HCT116 (cell line): ENCODE measurements around the gene KYNU. TPM values are rescaled to one million over a fixed set of nuclear protein-coding genes. Genes with fewer than 3 reads are reported as not detected.

Experiments
- ATAC-seq: fragments of 200-7000 bp; cut with Tn5 transposase; 2 replicates; pipeline ENCODE4 v1.9.1; 2020; ENCODE audit warnings: mild to moderate bottlenecking, moderate library complexity
- BruUV-seq: library from RNA; stranded (reverse); fragments of 400-500 nt; replicated peaks from 2 replicates; lab custom pipeline; 2021; lab: Mats Ljungman, UMichigan
- CTCF ChIA-PET: fragments of 300-600 bp; sonication (Branson Sonifier 250); formaldehyde crosslinking; loops from one replicate; lab custom pipeline; 2021; ENCODE audit warnings: antibody characterized with exemption; lab: Charles Lee
- POLR2A ChIA-PET: fragments of 300-600, 350-600 bp; sonication (Branson Sonifier 250); formaldehyde crosslinking; loops from one replicate; lab custom pipeline; 2021; ENCODE audit warnings: antibody characterized with exemption; lab: Charles Lee
- RAD21 ChIA-PET, 2 experiments: fragments of 300-600 bp; sonication (Branson Sonifier 250); formaldehyde crosslinking; loops; one replicate each; lab custom pipeline; 2023; ENCODE audit warnings: low total read pairs in 2 of 2; ENCODE audit not compliant: uncharacterized antibody in 2 of 2, unreplicated experiment in 2 of 2, low non-redundant PET in 1 of 2; lab: Charles Lee
- DNase-seq: peaks from one replicate; pipeline ENCODE4 v3.0.0-alpha.2; 2010; ENCODE audit warnings: low read depth, low spot score
- H2AFZ ChIP-seq: fragments of 200-600 bp; shearing (Covaris generic), sonication (generic); 2 replicates; pipeline ENCODE4 v1.6.1; 2017; ENCODE audit warnings: low read depth, mixed run types, mixed read lengths, antibody characterized with exemption, low read length; ENCODE audit not compliant: poor library complexity, severe bottlenecking
- H3K27ac ChIP-seq: 2 replicates; pipeline ENCODE4 v1.5.1; 2012; ENCODE audit warnings: low read depth, low read length
- H3K27me3 ChIP-seq: fragments of 200-600 bp; sonication (generic); 2 replicates; pipeline ENCODE4 v1.6.1; 2016; ENCODE audit warnings: mixed run types, low read length, mixed read lengths; ENCODE audit not compliant: insufficient read depth
- H3K36me3 ChIP-seq, 2 experiments: fragments of 200-500 bp in 1 of 2; fragments of 200-600 bp in 1 of 2; sonication (Bioruptor generic) in 1 of 2; sonication (generic) in 1 of 2; 2 replicates each; pipeline versions ENCODE4 v1.5.1 to v1.6.1; 2014 to 2016; ENCODE audit warnings: low read length in 2 of 2, inconsistent platforms in 1 of 2, mixed read lengths in 1 of 2, mixed run types in 1 of 2; ENCODE audit not compliant: insufficient read depth in 2 of 2, control insufficient read depth in 1 of 2
- H3K4me1 ChIP-seq, 2 experiments: fragments of 200-600 bp in 1 of 2; sonication (generic) in 1 of 2; 2 replicates each; pipeline versions ENCODE4 v1.5.1 to v1.6.1; 2012 to 2017; ENCODE audit warnings: low read length in 2 of 2, inconsistent platforms in 1 of 2, mild to moderate bottlenecking in 1 of 2, mixed read lengths in 1 of 2, mixed run types in 1 of 2, moderate library complexity in 1 of 2; ENCODE audit not compliant: insufficient read depth in 2 of 2, control insufficient read depth in 1 of 2
- H3K4me2 ChIP-seq: fragments of 200-600 bp; sonication (generic); 2 replicates; pipeline ENCODE4 v1.6.1; 2017; ENCODE audit warnings: mixed run types, low read length, mixed read lengths
- H3K4me3 ChIP-seq, 2 experiments: fragments of 200-600 bp in 1 of 2; sonication (generic) in 1 of 2; replicated peaks in 1 of 2; 2 replicates each; pipeline ENCODE4 v1.5.1; 2011 to 2016; ENCODE audit warnings: low read length in 2 of 2, control low read depth in 1 of 2, low read depth in 1 of 2, mild to moderate bottlenecking in 1 of 2, mixed read lengths in 1 of 2, mixed run types in 1 of 2
- H3K79me2 ChIP-seq: fragments of 200-600 bp; sonication (generic); 2 replicates; pipeline ENCODE4 v1.6.1; 2017; ENCODE audit warnings: mild to moderate bottlenecking, mixed run types, low read length, moderate library complexity, mixed read lengths; ENCODE audit not compliant: insufficient read depth
- H3K9ac ChIP-seq: fragments of 200-600 bp; sonication (generic); 2 replicates; pipeline ENCODE4 v1.6.1; 2016; ENCODE audit warnings: low read length, mixed read lengths
- H3K9me2 ChIP-seq: fragments of 200-600 bp; sonication (generic), shearing (Covaris generic); 2 replicates; pipeline ENCODE4 v1.6.1; 2017; ENCODE audit warnings: mixed run types, mild to moderate bottlenecking, moderate library complexity; ENCODE audit not compliant: insufficient read depth
- H3K9me3 ChIP-seq, 2 experiments: fragments of 200-500 bp in 1 of 2; fragments of 200-600 bp in 1 of 2; sonication (Bioruptor generic) in 1 of 2; sonication (generic) in 1 of 2; 2 replicates each; pipeline ENCODE4 v1.6.1; 2014 to 2017; ENCODE audit warnings: low read length in 2 of 2, mixed read lengths in 2 of 2, inconsistent platforms in 1 of 2, low read depth in 1 of 2, mild to moderate bottlenecking in 1 of 2, mixed run types in 1 of 2, moderate library complexity in 1 of 2; ENCODE audit not compliant: control insufficient read depth in 1 of 2, insufficient read depth in 1 of 2
- H4K20me1 ChIP-seq: fragments of 200-600 bp; sonication (generic), shearing (Covaris generic); 2 replicates; pipeline ENCODE4 v1.6.1; 2017; ENCODE audit warnings: mixed run types, mild to moderate bottlenecking, moderate library complexity; ENCODE audit not compliant: insufficient read depth
- SP1 ChIP-seq: IDR thresholded peaks from 2 replicates; pipeline ENCODE4 v1.6.1; 2012; ENCODE audit warnings: low read depth
- YY1 ChIP-seq: IDR thresholded peaks from 2 replicates; pipeline ENCODE4 v1.6.1; 2011; ENCODE audit warnings: low read length, low read depth, moderate library complexity, mild to moderate bottlenecking; ENCODE audit not compliant: insufficient replicate concordance; ENCODE audit errors: extremely low read depth
- ZNF274 ChIP-seq: fragments of 200-500 bp; sonication (Bioruptor generic); IDR thresholded peaks from 2 replicates; pipeline ENCODE4 v1.6.1; 2014; ENCODE audit warnings: mild to moderate bottlenecking, low read depth, low read length, inconsistent platforms
- intact Hi-C: fragments of 100-400 bp; cut with micrococcal nuclease; formaldehyde crosslinking; loops from 2 replicates; pipeline ENCODE4 v1.10.0; 2022
- total RNA-seq: library from RNA; stranded (reverse); gene quantifications from one replicate; pipeline ENCODE4 v1.2.1, GENCODE V29; 2021; ENCODE audit not compliant: unreplicated experiment

KYNU gene
- total RNA-seq, 1 experiment from 2014 or later = 0.22 TPM

DNA sequence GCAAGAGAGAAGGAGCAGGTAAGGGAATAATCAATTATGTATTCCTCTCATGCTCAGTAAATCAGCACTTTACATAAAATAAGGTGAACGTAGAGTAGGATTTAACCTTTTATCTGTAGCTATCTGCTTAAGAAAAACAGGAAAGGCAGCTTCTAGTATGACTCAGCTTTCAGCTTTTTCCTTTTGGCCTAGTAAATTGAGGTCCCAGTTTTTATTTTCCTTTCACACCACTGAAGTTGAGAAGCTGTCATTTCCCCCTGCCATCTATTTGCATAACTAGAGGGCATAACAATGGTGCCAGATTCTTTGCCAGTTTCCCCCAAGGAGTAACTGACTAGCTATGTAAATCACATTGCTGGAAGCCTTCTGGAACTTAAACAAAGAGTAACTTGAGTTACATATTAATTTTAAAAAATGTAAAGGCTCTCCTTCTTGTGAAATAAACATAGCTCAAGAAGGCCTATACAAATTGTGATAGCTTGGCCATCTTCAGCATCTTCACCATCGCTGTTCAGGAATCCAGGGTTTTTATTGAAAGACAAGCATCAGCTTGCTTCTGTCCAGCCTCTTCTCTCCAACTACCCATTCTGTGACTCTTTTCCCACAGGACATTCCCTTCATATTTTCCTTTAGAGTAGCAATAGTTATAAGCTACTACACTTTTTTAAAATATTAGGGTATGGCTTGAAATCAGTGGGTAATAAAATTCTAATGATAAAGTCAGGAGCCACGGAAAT lies 97.0 kb downstream of the KYNU start:
- no peaks in the 10 kb centered on the region for H3K36me3 ChIP-seq
- CTCF ChIA-PET = interaction anchor here (1.1 kb wide), 1 partner anchor 16 kb away, joined by 3 read pairs; no protein-coding TSS in a partner anchor
- H3K4me3 ChIP-seq = no peak overlapping the region
- ATAC-seq = no peak
- BruUV-seq = no TSS peak
- POLR2A ChIA-PET = no interaction called here
- no peak overlapping the region for H3K27ac ChIP-seq
- 0 out of 2 replicates have a peak, but pooled peaks have one; percentile 18 for TF ChIP-seq SP1
- TF ChIP-seq ZNF274 = no peak
- TF ChIP-seq, all 23 proteins: peak for 1
- Histone ChIP-seq H3K4me1 (peaks cover 0 to 9% of the 10 kb centered on the region in 2 experiments; a peak in 2 of 4 replicates), H4K20me1 (no peaks in the 10 kb centered on the region), H3K9me2 (no peaks in the 10 kb centered on the region), H2AFZ (peak overlapping the region; percentile 0), H3K9ac (no peak overlapping the region), H3K27me3 (no peaks in the 10 kb centered on the region), H3K9me3 (no peaks in the 10 kb centered on the region), H3K4me2 (peak overlapping the region; percentile 8), H3K79me2 (no peaks in the 10 kb centered on the region)
- no peak for DNase-seq
- RAD21 ChIA-PET = no interaction called here
- intact Hi-C loops = no loop called here

DNA sequence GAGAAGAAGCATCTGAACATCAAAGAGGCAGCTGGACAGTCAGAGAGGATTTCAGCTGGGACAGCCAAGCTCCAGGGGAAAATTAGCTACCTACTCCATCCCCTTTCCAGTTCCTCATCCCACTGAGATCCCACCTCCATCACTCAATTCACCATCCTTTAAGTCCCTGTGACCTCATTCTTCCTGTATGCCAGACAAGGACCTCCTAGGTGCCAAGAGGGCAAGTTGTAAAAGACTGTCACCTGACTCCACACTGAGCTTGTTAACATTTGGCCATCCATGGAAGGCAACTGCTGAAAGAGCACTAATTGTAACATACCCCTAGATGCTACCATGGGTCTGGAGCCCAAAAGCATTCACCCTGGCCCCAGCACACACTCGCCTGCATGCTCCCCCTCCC lies 97.8 kb downstream of the KYNU start:
- ATAC-seq (no peak), DNase-seq (no peak)
- Histone ChIP-seq H3K9me3 (no peaks in the 10 kb centered on the region), H3K79me2 (no peaks in the 10 kb centered on the region), H3K9me2 (no peaks in the 10 kb centered on the region), H3K9ac (no peak overlapping the region), H3K4me1 (peaks cover 0 to 9% of the 10 kb centered on the region in 2 experiments; a peak in 2 of 4 replicates), H4K20me1 (no peaks in the 10 kb centered on the region), H3K4me2 (no peak overlapping the region), H3K36me3 (no peaks in the 10 kb centered on the region), H3K27me3 (no peaks in the 10 kb centered on the region), H2AFZ (no peak overlapping the region), H3K27ac (no peak overlapping the region), H3K4me3 (no peak overlapping the region)
- ChIA-PET CTCF (interaction anchor here (1.1 kb wide), 1 partner anchor 15 kb away, joined by 3 read pairs; no protein-coding TSS in a partner anchor), RAD21 (no interaction called here), POLR2A (no interaction called here)
- intact Hi-C loops = no loop called here
- BruUV-seq = no TSS peak
- no peak for TF ChIP-seq YY1
